D341Med (cell line): ENCODE results near the gene DHODH.
"Not testable (repeated sequence)": the region's sequence is repeated elsewhere in the genome, so short reads cannot be mapped to it uniquely, and the experiment has no call there.

Source experiments
- DNase-seq: peaks from one replicate; pipeline ENCODE4 v3.0.0; 2012; ENCODE audit warnings: low spot score

The DHODH gene

DNA sequence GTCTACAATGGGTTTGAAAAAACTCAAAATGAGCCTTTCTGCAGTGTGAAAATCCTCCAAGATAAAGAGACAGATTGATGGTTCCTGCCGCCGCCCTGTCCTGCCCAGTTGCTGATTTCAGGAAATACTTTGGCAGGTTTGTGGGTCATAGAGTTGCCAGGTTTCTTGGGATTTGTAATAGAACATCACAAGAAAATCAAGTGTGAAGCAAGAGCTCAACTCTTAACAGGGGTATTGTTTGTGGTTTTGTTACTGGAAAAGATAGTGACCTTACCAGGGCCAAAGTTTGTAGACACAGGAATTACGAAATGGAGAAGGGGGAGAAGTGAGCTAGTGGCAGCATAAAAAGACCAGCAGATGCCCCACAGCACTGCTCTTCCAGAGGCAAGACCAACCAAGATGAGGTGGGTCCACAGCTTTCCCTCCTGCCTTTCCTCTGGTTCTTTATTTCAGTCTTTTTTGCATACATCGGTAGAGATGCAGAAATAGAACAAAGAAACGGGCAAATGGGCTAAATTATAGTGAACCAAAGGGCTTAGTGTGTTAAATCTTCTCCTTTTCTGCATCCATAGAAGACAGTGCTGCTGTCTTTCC is 45.8 kb downstream of the DHODH start, which contains the start of gene HP:
TSS of gene HP (plus strand) at position 252 of the 594 bp plus-strand sequence. CDS start at position 400, 148 bp downstream.
- DNase-seq: not testable (repeated sequence)

DNA sequence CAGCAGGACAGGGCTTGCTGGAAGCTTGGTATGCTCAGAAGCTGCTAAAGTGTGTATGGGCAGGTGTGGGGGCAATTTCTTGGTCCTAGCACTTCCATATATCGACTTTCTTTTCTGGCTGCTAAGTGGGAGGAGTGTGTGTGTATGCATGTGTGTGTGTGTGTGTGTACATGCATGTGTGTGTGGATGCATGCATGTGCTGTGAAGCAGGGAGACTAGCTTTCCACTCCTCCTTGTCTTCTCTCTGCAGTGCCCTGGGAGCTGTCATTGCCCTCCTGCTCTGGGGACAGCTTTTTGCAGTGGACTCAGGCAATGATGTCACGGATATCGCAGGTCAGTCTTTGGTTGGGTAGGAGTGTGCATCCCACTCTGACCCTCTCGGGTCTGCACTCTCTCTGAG is 47.4 kb downstream of the DHODH start:
- no peak for DNase-seq

DNA sequence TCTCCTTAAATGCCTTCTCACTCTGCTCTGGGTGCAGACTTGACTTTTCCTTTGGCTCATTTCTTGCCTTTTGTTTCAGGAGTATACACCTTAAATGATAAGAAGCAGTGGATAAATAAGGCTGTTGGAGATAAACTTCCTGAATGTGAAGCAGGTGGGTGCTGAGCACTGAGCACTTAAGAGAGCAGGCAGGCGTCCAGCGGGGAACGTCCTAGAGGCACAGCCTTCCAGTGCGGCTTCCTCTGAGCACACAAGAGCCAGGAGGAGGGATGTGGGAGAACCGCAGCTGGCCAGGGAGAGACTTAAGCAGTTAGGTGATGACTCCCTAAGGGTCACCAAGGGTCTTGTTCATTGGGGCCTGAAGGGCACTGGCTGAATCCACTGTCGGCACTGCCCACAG is 48.8 kb downstream of the DHODH start:
- not testable (repeated sequence) for DNase-seq

DNA sequence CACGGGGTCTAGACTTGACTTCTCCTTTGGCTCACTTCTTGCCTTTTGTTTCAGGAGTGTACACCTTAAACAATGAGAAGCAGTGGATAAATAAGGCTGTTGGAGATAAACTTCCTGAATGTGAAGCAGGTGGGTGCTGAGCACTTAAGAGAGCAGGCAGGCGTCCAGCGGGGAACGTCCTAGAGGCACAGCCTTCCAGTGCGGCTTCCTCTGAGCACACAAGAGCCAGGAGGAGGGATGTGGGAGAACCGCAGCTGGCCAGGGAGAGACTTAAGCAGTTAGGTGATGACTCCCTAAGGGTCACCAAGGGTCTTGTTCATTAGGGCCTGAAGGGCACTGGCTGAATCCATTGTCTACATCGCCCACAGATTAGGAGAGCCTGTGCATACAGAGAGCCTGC is 50.5 kb downstream of the DHODH start:
- not testable (repeated sequence) for DNase-seq

DNA sequence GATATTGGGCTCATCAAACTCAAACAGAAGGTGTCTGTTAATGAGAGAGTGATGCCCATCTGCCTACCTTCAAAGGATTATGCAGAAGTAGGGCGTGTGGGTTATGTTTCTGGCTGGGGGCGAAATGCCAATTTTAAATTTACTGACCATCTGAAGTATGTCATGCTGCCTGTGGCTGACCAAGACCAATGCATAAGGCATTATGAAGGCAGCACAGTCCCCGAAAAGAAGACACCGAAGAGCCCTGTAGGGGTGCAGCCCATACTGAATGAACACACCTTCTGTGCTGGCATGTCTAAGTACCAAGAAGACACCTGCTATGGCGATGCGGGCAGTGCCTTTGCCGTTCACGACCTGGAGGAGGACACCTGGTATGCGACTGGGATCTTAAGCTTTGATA is 51.9 kb downstream of the DHODH start:
- DNase-seq: no peak

DNA sequence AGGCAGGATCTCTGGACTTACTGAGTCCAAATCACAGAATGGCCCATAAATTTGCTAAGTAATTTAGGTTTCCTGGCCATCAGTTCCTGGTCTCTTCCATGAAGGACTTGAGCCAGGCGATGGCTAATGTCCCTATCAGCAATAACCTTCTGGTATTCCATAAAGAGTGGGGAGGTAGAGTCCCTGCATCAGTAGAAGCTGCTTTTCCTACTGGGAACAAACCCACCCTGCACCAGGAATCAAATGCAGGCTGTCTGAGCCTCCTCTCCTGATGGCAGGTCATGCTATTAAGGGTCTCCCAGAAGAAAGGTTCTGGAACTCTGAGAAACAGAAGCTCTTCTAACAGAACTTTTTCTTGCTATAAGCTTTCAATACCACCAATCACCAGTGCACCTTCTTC is 53.0 kb downstream of the DHODH start:
- DNase-seq: no peak

DNA sequence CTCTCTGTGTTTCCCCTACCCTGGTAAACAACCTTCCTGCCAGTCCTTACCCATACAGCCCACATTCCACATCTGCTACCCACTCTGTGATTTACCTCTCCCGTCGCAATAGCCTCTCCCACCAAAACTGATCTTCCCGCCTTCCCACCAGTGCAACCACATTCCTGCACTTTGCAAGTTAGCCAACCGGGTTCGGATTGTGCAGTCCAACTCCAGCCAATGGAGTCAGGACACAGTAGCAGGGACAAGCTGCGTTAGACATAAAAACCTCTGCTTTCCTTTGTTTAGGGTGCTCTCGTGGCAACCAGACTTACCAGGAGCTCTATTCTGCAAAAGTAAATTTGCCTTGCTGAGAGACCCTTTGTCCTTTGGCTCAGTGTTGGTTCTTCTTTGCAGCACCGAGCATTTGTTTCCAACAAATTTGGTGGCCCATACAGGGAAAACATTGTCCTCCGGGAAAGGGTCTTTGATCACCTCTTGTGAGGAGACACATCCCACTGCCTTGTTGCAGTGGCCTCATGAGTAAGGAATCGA is 55.9 kb downstream of the DHODH start:
- DNase-seq: no peak

DNA sequence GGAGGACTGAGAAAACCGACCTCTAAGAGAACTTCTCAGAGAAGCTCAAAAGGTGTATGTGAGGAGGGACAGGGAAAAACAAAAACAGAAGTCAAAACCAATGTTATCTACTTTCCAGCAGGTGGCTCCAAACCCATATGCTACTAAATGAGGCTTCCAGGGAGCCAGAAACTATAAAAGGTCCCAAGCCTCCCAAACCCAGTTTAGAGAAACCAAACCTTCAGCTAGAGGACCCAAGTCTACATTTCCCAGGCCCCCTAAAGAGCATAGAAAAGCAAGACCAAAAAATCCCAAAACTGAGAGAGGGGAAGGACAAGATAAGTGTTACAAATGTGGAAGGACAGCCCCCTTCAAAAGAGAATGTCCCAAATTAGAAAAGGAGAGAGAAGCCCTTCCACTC is 58.2 kb downstream of the DHODH start:
- DNase-seq: peak; percentile 45

DNA sequence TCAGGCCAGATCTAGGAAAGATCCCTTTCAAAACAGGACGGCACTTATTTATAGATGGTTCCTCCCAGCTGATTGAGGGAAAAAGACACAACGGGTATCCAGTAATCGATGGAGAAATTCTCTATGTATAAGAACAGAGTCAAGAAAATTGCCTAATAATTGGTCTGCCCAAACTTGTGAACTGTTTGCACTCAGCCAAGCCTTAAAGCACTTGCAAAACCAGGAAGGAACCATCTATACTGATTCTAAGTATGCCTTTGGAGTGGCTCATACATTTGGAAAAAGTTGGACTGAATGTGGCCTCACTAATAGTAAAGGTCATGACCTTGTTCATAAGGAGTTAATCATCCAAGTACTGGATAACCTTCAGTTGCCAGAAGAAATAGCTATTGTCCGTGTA is 60.4 kb downstream of the DHODH start:
- no peak for DNase-seq

DNA sequence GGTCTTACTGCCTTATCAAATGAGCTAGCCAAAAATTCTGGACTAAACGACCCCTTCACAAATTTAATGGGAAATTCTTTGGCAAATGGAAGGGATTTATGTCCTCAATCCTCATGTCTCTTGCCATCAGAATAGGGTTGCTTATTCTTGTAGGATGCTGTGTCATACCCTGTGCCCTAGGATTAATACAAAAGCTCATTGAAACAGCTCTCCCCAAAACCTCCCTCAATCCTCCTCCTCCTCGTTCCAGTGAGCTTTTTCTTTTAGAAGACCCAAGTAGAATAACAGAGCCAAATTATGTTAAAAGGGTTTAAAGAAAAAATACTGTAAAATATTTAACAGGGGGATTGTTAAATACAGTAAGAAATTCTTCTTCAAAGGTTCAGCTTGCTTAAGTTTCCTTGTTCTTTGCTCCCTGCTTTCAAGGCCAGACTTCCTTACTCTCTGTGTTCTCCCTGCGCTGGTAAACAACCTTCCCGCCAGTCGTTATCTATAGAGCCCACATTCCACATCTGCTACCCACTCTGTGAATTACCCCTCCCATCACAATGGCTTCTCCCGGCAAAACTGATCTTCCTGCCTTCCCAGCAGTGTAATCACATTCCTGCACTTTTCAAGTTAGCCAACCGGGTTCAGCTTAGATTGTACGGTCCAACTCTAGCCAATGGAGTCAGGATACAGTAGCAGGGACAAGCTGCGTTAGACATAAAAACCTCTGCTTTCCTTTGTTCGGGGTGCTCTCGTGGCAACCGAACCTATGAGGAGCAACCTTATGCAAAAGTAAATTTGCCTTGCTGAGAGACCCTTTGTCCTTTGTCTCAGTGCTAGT is 64.2 kb downstream of the DHODH start:
- no peak for DNase-seq

DNA sequence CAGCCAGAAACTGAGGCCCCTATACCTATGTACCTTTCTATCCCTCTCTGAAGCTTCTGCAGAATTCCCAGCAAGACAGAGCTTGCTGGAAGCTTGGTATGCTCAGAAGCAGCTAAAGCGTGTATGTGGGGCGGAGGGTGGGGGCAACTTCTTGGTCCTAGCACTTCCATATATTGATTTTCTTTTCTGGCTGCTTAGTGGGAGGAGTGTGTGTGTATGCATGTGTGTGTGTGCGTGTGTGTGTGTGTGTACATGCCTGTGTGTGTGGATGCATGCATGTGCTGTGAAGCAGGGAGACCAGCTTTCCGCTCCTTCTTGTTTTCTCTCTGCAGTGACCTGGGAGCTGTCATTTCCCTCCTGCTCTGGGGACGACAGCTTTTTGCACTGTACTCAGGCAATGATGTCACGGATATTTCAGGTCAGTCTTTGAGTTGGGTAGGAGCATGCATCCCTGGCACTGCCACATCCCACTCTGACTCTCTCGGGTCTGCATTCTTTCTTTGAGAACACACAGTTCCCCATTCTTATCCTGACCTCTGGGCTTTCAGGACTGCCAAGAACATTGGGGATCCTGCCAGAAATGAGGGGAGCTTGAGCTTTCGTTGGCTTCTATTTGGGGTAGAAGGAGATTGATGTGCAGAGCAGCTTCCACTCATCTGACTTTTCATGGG is 65.2 kb downstream of the DHODH start:
- no peak for DNase-seq

DNA sequence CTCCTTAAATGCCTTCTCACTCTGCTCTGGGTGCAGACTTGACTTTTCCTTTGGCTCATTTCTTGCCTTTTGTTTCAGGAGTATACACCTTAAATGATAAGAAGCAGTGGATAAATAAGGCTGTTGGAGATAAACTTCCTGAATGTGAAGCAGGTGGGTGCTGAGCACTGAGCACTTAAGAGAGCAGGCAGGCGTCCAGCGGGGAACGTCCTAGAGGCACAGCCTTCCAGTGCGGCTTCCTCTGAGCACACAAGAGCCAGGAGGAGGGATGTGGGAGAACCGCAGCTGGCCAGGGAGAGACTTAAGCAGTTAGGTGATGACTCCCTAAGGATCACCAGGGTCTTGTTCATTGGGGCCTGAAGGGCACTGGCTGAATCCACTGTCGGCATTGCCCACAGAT is 66.5 kb downstream of the DHODH start:
- not testable (repeated sequence) for DNase-seq
